Measurements from ENCODE around the gene GTF3C6. TPM values are rescaled to one million over a fixed set of nuclear protein-coding genes. Genes with fewer than 3 reads are reported as not detected.

The GTF3C6 gene
- total and polyA plus RNA-seq, 2 of the 13 experiments (the other 11 are each of a cell fraction or from before 2014, with no cell fraction given), result 21.6 to 160 TPM

DNA sequence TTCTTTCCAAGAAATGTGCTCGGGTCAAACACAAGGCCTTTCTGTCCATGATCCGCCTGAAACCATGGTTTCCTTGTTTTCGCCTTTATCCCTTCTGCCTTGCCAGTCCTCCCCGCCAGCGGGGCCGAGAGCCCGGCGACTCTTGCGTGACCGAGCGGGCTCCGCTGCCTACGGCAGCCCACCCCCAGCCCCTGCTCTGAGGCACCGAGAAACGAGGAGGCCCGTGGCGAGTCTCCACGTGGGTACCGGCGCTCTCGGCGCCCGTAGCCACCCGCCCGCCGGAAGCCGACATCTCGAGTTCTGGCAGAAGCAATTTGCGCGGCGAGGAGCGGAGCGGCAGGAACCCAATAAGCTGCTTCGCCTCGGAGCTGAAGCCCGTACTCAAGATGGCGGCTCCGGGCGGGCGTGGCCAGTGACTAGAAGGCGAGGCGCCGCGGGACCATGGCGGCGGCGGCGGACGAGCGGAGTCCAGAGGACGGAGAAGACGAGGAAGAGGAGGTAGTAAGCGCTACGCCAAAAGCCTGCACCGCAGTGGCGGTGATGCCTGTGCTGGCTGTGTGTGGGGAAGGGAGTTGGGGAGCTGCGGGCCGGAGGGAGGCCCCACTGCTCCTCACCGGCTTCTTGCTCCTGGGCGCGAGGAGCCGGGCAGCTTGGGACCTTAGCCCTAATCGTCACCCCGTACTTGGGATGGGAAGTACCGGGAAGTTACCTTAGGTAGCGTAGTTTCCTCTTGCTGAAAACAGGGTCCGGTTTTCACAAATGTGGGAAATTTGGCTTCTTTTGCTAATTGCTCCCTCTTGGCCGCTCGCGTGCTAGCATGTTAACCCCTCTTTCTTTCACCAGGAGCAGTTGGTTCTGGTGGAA is at the start of gene GTF3C6 (continued):
- TF ChIP-seq, protein P1, sequence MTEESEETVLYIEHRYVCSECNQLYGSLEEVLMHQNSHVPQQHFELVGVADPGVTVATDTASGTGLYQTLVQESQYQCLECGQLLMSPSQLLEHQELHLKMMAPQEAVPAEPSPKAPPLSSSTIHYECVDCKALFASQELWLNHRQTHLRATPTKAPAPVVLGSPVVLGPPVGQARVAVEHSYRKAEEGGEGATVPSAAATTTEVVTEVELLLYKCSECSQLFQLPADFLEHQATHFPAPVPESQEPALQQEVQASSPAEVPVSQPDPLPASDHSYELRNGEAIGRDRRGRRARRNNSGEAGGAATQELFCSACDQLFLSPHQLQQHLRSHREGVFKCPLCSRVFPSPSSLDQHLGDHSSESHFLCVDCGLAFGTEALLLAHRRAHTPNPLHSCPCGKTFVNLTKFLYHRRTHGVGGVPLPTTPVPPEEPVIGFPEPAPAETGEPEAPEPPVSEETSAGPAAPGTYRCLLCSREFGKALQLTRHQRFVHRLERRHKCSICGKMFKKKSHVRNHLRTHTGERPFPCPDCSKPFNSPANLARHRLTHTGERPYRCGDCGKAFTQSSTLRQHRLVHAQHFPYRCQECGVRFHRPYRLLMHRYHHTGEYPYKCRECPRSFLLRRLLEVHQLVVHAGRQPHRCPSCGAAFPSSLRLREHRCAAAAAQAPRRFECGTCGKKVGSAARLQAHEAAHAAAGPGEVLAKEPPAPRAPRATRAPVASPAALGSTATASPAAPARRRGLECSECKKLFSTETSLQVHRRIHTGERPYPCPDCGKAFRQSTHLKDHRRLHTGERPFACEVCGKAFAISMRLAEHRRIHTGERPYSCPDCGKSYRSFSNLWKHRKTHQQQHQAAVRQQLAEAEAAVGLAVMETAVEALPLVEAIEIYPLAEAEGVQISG (CRISPR knock-in tag; IDR thresholded peaks at IDR 0.05), result peak; percentile 82
- TF ChIP-seq RFX5 (IDR thresholded peaks at IDR 0.05; ENCODE audit: low read depth, low read length), result no peak
- TF ChIP-seq SATB2 (CRISPR knock-in tag; IDR thresholded peaks at IDR 0.05), result peak; percentile 93; the same call in 1 of the 2 replicates
- TF ChIP-seq SIX4 (CRISPR knock-in tag; IDR thresholded peaks at IDR 0.05), result no peak
- TF ChIP-seq ZNF891 (CRISPR knock-in tag; IDR thresholded peaks at IDR 0.05), result peak; percentile 90
- TF ChIP-seq ZZZ3 (CRISPR knock-in tag; IDR thresholded peaks at IDR 0.05; ENCODE audit: borderline replicate concordance), result peak; percentile 70; the same call in 1 of the 2 replicates
- no peak for TF ChIP-seq HNF4G (IDR thresholded peaks at IDR 0.05; ENCODE audit: borderline replicate concordance, low read depth, low read length)
- TF ChIP-seq HNF4G (CRISPR knock-in tag; IDR thresholded peaks at IDR 0.05; ENCODE audit: borderline replicate concordance, low read depth), result no peak
- peak; percentile 98 for TF ChIP-seq MXD3 (CRISPR knock-in tag; IDR thresholded peaks at IDR 0.05)
- peak; percentile 78 for TF ChIP-seq ZBTB7B (CRISPR knock-in tag; IDR thresholded peaks at IDR 0.05)
- TF ChIP-seq TBL1XR1 (IDR thresholded peaks at IDR 0.05; ENCODE audit: borderline replicate concordance, low read length, partially characterized antibody), result no peak
- peak; percentile 51; the same call in 1 of the 2 replicates for TF ChIP-seq ZMYM2 (CRISPR knock-in tag; IDR thresholded peaks at IDR 0.05)
- no peak for TF ChIP-seq RORA (CRISPR knock-in tag; IDR thresholded peaks at IDR 0.05)
- TF ChIP-seq IKZF1 (IDR thresholded peaks at IDR 0.05), result no peak
- peak; percentile 82 for TF ChIP-seq GATAD1 (CRISPR knock-in tag; IDR thresholded peaks at IDR 0.05)
- no peak for TF ChIP-seq MAZ (IDR thresholded peaks at IDR 0.05; ENCODE audit: borderline replicate concordance, low read depth, low read length)
- peak; percentile 86 for TF ChIP-seq MAZ (CRISPR knock-in tag; IDR thresholded peaks at IDR 0.05; ENCODE audit: low read depth)
- no peak for TF ChIP-seq MLLT10 (CRISPR knock-in tag; IDR thresholded peaks at IDR 0.05)
- TF ChIP-seq NFIB (CRISPR knock-in tag; IDR thresholded peaks at IDR 0.05; ENCODE audit: borderline replicate concordance), result no peak
- TF ChIP-seq TAF15 (IDR thresholded peaks at IDR 0.05; ENCODE audit: low read depth, low read length, poor library complexity, severe bottlenecking), result no peak
- peak; percentile 51; the same call in 1 of the 2 replicates for TF ChIP-seq ARID5B (CRISPR knock-in tag; IDR thresholded peaks at IDR 0.05)
- TF ChIP-seq ZFP62 (CRISPR knock-in tag; IDR thresholded peaks at IDR 0.05), result no peak
- TF ChIP-seq YEATS4 (CRISPR knock-in tag; IDR thresholded peaks at IDR 0.05; ENCODE audit: borderline replicate concordance), result peak; percentile 97
- TF ChIP-seq ZNF468 (CRISPR knock-in tag; IDR thresholded peaks at IDR 0.05), result no peak
